Central memory CD4-positive, alpha-beta T cell (primary cell): Measurements from ENCODE around the gene AKAP1.

ENCODE experiments used
- DNase-seq: peaks from one replicate; pipeline ENCODE4 v3.0.0; 2022

The AKAP1 gene

DNA sequence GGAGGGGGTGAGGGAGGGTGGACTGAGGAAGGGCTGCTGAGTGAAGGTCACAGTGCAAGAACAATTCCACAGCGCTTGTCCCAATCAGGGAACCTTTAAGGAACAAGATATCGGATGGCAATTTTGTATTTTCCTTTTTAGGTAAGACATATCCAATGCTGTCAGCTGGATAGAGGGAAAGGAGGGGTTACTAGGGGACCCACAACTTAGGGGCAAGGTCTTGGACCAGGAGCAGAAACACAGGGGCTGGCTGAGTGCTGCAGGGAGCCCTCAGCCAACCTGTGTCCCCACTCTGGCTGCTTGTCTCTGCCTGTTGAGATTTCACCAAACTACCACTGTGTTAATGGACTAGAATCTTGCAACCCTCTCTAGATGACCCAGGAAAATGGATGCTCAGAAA is 47.6 kb downstream of the AKAP1 start:
- no peak for DNase-seq

DNA sequence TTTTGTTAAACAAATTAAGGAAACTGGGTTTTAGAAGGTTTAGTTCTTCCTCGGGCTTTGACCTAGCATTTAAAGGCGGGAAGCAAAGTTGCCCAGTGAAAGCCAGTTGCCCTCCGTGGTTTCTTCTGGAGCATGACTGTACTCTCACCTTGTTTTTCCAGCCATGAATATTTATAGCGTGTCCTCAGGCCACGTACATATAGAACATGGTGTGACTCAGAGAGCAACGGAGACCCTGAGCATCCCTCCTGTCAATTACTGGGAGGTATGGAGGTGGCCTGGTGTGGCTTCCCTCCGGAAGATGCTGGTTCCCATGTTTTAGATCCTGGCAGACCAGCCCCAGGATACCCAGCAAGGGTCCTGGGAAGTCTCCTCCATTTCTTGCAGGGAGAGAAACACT is 48.4 kb downstream of the AKAP1 start:
- DNase-seq, result no peak

DNA sequence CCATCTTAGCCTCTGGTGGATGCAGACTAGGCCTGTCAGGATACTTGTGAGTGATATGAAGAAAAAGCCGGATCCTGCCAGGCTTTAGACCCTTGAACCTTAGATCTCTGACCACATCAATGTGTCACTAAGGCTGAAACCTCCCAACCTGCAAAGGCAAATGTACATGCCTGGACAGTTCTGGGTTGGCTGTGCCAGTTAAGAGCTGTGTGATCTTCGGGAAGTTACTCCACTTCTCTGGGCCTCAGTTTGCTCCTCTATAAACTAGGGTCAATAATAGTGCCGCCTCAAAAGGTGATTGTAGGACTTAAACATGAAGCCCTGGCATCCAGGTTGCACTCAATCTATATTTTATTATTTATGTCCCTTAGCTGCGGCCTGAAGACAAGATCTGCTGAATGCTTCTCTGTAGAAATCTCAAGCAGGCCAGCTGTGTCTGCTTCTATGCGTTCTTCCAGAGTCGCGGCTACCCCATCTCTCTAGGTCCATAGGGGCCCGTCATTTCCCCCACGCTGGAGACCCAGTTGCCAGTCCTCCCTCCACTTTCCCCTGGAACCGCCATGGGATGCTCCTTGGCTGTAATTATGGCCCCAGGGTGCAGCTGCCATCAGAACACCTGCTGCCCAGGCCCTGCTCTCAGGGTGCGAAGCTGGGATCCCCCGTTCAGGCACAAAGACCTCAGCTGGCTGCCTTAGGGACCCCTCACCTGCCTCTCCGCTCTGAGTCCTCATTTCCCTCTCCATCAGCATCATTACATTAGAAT is 50.2 kb downstream of the AKAP1 start:
- DNase-seq, result no peak

DNA sequence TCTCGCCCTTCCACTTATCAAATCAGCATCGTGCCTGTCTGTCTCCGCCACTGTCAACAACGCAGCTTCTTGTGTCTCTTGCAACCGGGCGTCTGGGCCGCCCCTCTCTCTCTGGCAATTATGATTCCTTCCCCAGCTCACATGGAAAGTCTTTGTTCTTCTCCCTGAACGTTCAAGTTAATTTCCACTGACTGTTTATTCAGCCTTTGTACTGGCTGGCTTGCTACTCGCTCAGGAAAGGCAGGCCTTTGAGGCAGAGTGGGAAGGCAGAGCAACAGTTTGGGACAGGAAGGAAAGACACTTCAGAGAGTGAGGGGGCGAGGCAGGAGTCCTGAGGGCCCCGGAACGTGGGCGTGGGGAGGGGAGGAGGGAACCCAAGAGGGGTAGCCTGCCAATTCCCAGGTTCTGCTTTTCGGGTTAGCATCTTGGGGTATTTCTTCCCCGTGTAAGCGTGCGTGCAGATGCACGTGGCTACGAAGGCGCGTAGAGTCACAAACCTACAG is 50.8 kb downstream of the AKAP1 start:
- DNase-seq, result no peak

DNA sequence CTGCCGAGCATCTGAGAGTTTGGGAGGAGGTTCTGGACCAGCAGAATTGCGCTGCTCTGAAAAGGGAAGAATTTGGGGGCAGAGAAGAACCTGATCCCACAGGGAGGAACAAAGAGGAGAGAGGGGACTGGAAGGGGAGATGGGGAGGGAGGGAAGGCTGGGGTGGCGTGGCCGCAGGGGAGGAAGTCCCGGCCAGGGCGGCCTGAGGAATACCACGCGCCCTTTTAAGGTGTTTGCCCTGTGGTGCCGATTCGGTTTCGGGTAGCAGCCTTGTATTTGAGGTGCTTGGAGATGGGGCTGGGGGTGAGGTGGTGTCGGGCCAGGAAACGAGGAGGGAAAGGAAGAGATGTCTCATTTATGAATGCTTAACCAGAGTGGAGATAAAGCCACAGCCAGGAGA is 51.3 kb downstream of the AKAP1 start:
- DNase-seq, result no peak

DNA sequence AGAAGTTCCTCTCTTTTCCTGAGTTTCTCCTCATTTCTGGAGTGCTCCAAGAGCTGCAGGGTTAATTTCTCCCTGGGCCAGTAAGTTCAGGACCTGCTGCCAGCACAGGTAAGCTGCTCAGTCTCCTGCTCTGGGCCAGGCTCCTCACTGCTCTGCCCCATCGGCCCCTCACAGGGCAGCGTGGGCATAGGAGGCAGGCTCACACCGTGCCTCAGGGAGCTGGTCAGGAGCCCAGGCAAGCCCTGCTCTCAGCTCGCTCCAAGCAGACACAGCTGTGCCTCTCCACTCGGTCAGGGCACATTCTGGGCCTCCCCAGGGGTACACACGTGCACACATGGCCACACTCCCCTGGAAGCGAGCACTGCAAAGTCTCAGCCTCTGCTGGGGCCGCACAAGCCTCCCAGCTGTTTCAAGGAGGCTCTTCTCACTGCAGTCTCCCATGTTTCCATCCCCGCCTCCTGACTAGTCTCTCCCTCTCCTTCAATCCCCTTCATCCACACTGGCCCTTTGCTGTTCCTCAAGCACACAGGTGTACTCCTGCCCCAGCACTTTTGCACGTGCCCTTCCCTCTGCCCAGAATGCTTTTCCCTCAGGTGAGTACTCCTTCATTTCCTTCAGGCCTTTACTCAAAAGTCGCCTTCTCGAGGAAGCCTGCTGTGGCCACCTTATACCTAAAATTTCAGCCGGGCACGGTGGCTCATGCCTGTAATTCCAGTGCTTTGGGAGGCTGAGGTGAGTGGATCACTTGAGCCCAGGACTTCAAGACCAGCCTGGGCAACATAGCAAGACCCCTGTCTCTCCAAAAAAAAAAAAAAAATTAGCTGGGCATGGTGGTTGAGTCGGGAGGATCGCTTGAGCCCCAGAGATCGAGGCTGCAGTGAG is 53.2 kb downstream of the AKAP1 start:
- DNase-seq, result no peak

DNA sequence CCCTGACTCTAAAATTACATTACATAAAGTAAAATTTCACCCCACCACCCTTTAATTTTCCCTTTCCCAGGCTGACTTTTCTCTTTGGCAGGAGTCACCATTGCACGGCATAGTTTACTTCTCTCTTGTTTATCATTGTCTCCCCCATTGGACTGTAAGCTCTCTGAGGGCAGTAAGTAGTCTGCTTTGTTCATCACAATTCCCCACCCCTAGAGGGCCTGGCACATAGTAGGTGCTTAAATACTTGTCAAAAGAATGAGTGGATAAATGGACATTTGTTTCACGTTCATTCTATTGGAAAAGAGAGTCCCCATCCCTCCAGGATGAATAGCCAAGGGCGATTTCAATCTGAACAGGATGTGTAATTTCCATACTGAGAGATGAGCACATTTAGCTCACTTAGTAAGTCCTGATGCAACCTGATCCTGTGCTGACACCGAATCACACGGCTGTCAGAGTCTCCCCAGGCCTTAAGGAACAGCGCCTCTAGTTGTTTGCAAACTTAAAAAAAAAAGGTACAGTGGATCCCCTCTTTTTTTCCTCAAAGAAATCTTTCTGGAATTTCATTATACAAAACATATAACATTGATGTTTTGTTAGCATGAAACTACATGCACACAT is 54.0 kb downstream of the AKAP1 start:
- DNase-seq, result no peak

DNA sequence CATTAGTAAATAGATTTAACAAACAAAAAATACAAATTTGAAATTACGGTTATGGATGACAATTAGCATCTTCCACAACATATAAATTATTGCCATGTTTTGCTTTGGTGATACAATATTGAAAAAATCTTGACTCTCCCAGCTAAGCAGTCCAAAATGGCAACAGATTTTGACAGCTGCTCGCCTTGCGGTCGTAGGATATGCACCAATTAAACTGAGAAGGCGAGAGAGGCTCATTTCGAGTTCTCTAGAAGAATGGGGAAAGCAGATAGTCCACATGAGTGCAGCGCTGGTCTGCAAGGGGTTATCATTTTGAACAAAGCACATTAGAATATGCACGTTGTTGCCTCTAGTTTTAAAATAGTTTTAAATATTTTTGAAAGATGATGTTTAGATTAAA is 55.3 kb downstream of the AKAP1 start:
- no peak for DNase-seq

DNA sequence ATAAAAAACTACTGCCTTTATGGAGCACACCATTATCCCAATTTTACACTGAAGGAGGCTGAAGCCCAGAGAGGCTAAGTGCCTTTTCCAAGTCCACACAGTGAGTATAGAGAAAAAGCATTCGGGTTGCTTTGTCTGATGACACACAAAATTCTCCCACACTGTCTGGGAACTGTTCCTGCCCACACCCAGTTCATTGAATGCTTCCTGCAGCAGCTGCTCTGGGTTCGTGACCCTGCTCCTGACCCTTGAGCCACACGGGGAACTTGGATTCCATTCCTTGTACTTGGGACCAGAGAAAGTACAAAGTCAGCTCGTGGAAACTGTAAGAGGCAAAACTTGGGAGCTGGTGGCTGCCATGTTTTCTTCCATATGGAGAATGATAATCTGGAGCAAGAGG is 57.9 kb downstream of the AKAP1 start:
- no peak for DNase-seq

DNA sequence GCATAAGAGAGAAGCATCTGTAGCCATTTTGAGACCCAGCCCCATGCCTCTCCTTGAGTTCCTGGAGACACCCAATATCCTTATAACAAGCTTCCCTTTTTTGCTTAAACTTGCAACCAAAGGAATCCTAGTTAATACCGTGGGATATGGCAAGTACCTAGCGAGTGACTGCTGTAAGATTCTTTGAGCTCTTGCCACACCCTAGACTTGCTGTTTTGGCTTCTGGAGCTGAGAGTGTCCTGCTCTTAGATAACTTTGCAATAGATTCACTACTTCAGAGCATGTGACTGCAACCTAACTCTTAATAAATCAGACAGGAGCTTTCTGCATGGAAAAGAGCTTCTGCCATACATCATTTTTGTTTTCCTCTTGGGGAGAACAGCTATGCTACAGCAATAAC is 58.3 kb downstream of the AKAP1 start:
- DNase-seq, result no peak

DNA sequence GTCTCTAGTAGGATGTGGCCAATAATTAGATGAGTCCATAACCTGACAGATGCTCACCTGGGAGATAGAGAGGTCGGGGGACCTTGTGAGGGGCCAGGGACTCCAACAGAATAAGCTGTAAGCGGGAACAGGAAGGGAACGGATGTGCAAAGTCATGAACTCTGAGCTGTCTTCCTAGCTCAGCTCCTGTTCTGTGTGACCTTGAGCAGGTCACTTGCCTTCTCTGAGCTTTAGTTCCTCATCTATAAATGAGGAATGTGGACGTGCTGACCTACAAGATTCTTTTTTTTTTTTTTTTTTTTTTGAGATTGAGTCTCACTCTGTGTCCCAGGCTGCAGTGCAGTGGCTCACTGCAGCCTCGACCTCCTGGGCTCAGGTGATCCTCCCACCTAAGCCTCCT is 58.9 kb downstream of the AKAP1 start:
- no peak for DNase-seq

DNA sequence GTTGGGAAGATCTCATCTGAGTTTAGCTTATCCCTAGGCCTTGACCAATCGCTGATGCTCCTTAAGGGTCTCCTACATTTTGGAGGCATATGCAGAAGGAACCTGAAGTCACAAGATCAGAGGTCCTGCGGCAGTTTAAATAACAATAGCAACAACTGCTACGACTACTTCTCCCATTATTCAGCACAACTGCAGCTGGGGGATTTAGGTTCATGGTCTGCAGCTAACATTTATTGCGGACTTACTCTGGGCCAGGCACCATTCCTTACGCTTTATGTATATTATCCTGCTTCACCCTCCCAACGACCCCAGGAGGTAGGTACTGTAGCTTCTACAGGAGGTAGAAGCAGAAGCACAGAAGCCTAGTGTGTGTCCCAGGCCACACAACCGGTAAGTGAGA is 59.5 kb downstream of the AKAP1 start:
- no peak for DNase-seq

DNA sequence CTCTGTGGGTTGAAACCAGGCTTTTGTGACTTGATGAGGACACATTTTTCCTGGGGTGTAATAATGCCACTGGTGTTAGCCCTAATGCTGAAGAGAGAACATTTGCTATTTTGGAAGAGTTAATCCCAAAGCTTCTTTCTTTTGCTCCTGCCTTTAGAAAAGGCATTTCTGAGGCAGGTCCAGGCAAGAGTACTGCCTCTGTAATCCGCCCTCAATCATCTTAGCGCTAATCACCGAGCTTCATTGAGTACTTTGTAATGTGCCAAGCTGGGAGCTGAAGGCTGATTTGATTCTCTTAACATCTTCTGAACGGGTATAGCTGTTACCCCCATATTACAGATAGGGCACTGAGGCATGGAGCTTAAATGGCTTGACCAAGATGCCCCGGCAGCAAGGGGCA is 60.3 kb downstream of the AKAP1 start:
- DNase-seq, result no peak

DNA sequence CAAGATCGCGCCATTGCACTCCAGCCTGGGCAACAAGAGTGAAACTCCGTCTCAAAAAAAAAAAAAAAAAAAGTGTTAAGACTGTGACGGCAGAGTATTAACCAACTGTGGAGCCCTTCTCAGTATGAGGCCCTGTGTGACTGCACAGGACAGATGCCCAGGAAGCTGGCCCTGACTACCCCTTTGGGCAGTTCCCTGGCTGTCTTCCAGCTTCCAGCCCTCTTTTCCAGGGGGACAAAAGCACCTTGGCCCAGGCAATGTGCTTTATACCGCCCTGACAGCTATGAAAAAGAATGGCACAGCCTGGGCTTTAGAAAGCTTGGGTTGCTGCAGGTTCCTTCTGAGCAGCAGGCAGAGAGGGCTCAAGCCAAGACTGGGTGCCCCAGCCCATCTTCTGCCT is 61.2 kb downstream of the AKAP1 start:
- DNase-seq, result no peak

DNA sequence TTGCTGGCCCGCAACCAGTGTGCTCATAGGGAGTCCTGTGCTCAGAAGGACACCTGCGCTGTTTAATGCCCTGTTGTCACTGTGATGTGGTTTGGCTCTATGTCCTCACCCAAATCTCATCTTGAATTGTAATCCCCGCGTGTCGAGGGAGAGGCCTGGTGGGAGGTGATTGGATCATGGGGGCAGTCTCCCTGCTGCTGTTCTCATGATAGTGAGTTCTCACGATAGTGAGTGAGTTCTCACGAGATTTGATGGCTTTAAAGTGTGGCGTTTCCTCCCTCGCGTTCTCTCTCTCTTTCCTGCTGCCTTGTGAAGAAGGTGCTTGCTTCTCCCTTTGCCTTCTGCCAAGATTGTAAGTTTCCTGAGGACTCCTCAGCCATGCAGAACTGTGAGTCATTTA is 66.8 kb downstream of the AKAP1 start:
- DNase-seq, result no peak

DNA sequence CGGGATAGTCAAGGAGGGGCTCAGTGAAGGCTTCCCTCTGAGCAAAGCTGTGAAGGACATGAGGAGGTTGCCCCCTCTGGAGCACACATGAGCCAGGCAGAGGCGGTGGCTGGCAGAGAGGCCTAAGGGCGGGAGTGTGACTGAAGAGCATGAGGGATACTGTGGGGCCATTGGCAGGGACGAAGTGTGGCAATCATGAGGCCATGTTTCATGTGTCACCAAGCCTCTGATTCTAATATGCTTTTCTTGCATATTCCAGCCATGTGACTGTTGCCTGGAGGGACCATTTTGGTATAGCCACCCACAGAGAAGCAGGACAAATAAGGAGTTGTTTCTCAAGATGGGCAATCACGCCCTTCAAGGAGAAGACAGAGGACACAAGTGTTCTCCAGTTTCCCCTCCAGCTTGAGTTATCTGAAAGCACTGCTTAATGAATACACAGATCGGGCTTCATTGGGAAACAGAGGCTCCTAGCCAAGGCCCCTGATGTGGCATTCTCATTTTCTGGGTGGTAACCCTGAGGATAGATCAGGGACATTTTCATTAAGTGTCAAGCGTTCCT is 68.0 kb downstream of the AKAP1 start:
- DNase-seq, result no peak

DNA sequence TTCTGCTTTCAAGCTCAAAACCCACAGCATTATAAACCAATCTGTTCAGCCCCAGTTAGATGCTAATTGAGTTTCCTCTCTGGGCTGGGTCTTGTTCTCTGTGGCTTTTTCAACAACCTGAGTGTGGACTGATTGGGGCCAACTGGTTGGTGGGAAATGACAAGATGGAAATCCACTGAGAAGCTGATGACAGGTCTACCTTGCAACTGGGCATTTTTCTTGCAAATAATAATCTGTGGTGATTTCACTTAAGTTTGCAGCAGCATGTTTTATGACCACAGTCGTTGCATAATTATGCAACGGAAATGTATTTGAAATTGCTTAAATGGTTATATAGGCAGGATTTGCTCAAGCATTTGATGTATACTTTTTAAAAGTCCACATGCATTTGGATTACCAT is 69.9 kb downstream of the AKAP1 start:
- DNase-seq, result no peak

DNA sequence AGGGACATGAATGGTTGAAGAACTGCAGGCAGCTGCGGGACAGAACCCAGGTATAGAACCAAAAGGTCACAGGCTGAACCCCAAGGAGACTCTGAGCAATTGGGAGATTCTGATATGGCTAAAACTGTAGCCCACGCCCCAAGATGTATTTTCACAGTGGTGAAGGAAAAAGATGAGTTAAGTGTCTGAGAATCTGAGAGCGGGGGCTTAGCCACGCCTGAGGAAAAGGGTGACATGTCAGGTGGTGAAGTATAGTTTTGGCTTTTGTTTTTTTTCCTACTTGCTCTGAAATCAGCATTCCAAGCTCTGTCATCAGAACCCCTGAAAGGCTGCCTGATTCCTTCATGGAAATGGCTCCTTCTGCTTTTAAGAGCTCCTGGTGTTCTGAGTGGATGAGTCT is 73.3 kb downstream of the AKAP1 start:
- no peak for DNase-seq

DNA sequence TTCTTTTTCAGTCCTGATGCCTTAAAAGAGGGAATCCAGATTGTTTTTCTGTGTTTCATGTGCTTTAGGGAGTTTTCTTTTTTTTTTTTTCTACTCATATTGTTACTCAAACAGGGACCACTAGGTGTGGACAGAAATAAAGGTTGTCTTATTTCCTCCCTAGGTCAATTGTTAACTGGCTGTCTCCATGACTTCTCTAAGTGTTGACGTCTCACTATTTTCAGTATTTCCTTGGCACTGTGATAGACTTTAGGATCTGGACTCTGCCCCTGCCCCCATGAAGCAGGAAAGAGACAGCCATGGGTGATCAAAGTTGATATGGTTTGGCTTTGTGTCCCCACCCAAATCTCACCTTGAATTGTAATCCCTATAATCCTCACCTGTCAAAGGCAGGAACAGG is 73.7 kb downstream of the AKAP1 start:
- DNase-seq, result no peak

DNA sequence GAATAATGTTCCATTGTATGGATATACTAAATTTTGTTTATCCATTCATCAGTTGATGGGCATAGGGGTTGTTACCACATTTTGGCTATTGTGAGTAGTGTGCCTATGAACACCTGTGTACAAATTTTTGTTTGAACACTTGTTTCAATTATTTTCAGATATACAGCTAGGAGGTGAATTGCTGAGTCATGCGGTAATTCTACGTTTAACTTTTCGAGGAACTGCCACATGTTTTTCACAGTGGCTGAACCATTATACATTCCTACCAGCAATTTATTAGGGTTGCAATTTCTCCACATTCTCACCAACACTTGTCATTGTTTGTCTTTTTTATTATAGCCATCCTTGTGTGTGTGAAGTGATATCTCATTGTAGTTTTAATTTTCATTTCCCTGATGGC is 75.6 kb downstream of the AKAP1 start:
- no peak for DNase-seq

DNA sequence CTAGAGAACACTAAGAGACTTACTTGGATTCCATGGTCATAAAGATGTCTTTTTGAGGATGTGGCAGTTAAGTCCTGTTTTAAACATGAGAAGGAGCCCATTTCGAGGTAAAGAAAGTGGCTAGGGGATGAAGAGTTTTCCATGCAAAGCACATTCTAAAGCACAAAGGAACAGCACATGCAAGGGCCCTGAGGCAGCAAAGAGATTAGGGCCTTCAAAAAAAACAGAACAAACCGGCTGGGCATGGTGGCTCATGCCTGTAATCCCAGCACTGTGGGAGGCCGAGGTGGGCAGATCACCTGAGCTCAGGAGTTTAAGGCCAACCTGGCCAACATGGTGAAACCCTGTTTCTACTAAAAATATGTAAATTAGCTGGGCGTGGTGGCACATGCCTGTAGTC is 79.8 kb downstream of the AKAP1 start:
- DNase-seq, result no peak

DNA sequence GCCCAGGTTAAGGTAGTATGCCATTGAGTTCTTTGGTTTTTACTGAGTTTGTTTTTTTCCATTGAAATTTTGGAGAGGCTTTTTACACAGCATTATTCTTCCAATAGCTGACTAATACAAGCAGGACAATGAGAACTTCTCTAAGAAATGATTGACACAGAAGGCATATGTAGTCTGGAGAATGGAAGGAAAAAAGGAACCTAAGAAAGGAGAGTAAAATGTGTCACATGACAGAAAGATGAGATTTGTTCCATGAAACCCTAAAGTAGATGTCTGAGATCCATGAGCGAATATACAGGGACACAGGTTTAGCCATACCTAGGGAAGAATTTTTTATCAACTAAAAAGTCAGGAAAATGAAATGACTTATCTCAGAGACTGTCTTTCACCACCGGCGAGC is 80.7 kb downstream of the AKAP1 start:
- DNase-seq, result no peak

DNA sequence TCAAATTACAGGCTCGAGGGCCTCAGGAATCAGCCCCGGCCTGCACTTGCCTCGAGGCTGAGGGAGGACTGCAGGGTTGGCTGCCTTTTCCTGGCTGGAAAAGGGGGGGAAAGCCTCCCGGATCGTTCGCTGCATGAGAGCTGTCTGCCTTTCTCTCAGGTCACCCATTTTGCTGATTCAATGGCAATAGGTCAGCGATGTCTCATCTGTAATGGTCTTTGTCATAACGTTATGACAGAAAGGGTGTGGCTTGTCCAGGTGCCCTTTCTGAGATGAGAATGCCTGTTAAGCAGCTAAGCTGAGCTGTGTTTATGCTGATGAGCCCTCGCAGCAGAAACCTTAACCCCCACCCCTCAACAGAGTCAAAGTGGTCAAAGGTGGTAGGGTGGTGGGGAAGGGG is 81.8 kb downstream of the AKAP1 start:
- no peak for DNase-seq
